Kasumi-1 (cell line): ENCODE data around the gene PLA2G12B.
"Not testable (repeated sequence)": the region's sequence is repeated elsewhere in the genome, so short reads cannot be mapped to it uniquely, and the experiment has no call there.

Source experiments
- DNase-seq, 2 experiments: peaks; one replicate each; lab custom pipeline; 2025; lab: John Stamatoyannopoulos, UW

The PLA2G12B gene

GRCh38 chr10:72954596-72955554, at the start of gene PLA2G12B:
TSS of gene PLA2G12B (minus strand) at chr10:72954806. CDS start at chr10:72954685, 121 bp downstream.
- DNase-seq = no peak

- DNase-seq = no peak
These were observed 49.2 kb upstream of the PLA2G12B start for GRCh38 chr10:73003822-73004221.

- DNase-seq = no peak
These were observed 46.4 kb upstream of the PLA2G12B start for GRCh38 chr10:73000973-73001372.

GRCh38 chr10:72997099-72997498, 42.5 kb upstream of the PLA2G12B start:
- no peak for DNase-seq

- not testable (repeated sequence) for DNase-seq
These were observed 40.9 kb upstream of the PLA2G12B start for GRCh38 chr10:72995459-72995858.

GRCh38 chr10:72989771-72990170, 35.2 kb upstream of the PLA2G12B start:
- not testable (repeated sequence) for DNase-seq

GRCh38 chr10:72984618-72985017, 30.0 kb upstream of the PLA2G12B start:
- not testable (repeated sequence) for DNase-seq

GRCh38 chr10:72981882-72982529, 27.4 kb upstream of the PLA2G12B start:
- no peak for DNase-seq

GRCh38 chr10:72981028-72981881, 26.6 kb upstream of the PLA2G12B start:
- no peak for DNase-seq

- DNase-seq = no peak
These were observed 25.7 kb upstream of the PLA2G12B start for GRCh38 chr10:72980348-72980747.

GRCh38 chr10:72979709-72980108, 25.1 kb upstream of the PLA2G12B start:
- DNase-seq = no peak

GRCh38 chr10:72976886-72977285, 22.3 kb upstream of the PLA2G12B start:
- DNase-seq = no peak

- no peak for DNase-seq
These were observed 1.4 kb upstream of the PLA2G12B start for GRCh38 chr10:72956001-72956400.

- no peak for DNase-seq
These were observed 393 bp downstream of the PLA2G12B start for GRCh38 chr10:72954230-72954595.

- no peak for DNase-seq
These were observed 919 bp downstream of the PLA2G12B start for GRCh38 chr10:72953687-72954086.

GRCh38 chr10:72952642-72953158, 1.9 kb downstream of the PLA2G12B start:
- DNase-seq = no peak

GRCh38 chr10:72952189-72952588, 2.4 kb downstream of the PLA2G12B start:
- no peak for DNase-seq

GRCh38 chr10:72951760-72952159, 2.8 kb downstream of the PLA2G12B start:
- DNase-seq = no peak

- DNase-seq = no peak
These were observed 5.8 kb downstream of the PLA2G12B start for GRCh38 chr10:72948762-72949161.

GRCh38 chr10:72946963-72947362, 7.6 kb downstream of the PLA2G12B start:
- DNase-seq = no peak

- no peak for DNase-seq
These were observed 10.9 kb downstream of the PLA2G12B start for GRCh38 chr10:72943498-72944234.
